ENCODE results near the gene SCN4B.

Gene SCN4B

DNA sequence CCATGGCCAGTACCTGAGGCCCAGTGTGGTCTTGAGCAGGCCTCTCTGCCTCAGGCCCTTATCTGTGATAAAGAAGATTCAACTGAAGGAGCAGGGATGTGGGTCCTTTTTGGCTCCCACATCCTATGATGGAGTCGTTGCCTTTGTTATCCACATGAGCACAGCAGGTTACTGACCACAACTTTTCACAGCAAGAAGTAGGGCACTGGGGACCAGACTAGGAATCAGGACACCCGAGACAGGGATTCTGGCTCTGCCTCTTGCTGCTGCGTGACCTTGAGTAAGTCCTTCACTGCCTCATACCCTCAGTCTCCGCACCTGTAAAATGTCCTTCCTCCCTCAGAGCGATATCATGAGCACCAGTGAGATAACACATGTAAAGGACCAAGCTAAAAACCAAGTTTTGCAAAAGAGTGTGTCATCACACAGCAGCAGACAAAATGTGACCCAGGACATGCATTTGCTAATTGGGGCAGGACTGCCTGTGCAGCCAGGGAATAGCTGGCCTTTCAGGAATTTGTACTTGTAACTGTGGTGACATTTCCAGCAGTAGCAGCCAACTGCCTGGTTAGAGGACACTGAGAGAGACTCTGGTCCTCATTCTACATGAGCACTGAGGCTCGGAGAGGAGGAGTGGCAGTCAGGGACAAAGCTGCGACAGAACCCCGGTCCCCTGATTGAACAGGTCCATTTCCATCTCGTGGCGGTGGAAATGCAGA is 52.6 kb downstream of the SCN4B start:
- no peak for DNase-seq (ENCODE audit: low spot score)

DNA sequence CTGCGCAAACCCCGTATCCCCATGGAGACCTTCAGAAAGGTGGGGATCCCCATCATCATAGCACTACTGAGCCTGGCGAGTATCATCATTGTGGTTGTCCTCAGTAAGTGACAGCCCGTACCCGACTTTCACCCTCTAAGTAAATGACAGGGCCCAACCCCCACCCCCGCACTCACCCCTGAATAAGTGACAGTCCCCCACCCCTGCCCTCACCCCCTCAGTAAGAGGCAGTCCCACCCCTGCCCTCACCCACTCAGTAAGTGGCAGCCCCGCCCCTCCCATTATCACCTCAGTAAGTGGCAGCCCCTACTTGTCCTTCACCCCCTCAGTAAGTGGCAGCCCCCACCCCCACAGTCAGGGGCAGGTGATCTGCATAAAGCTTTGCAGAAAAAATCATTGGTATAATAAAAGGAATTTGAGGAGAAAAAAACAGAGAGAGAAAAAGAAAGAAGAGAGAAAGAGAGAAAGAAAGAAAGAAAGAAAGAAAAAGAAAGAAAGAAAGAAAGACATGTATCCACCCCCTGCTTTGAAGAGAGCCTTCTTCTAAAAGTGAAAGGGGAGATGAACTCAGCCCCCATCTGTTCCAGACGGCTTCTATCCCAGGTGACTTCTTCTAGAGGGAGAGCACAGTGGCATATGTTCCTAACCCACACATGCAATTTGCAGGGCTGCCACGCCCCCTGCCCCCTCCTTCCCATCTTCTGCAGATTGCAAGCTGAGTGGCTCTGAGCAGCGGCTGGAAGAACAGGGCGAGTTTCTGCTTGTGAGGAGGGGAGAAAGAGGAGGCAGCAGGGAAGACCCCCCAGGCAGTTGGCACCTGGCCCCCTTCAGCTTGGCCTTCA is 53.4 kb downstream of the SCN4B start:
- DNase-seq (ENCODE audit: low spot score) = no peak

DNA sequence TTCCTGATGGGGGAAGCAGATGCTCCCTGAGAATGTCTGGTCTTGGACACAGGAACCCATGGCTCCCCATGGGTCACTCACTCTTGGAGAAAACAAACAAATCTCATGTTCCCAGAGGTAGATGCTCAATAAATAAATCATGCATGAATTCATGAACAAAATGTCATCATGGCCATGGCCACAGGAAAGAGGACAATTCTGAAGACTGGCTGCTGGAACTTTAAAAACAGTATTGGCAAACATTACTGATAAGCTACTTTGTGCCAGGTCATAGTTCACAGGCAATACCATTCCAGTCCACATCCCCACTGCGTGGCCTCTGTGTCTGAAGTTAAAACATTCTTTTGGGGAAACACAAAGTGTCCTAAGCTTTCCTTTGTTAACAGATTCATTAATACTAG is 56.7 kb downstream of the SCN4B start:
- no peak for DNase-seq (ENCODE audit: low spot score)

DNA sequence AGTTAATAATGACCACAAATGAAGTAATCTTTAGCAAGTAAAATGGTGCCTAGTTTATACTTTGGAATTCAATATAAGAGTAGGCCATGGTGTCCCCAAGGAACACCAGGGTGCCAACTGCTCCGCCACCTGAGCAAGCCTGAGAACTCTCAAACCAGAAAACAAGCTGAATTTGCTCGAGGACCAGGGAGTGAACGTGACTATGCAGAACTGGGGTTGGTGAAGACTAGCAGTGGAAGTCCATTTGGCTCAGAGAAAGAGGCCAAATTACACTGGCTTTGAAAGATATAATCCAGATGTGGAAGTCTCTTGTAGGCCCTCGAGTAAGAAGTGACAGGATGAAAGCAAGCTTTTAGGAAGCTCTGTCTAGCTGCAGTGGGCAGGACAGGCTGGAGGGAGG is 57.1 kb downstream of the SCN4B start:
- no peak for DNase-seq (ENCODE audit: low spot score)

DNA sequence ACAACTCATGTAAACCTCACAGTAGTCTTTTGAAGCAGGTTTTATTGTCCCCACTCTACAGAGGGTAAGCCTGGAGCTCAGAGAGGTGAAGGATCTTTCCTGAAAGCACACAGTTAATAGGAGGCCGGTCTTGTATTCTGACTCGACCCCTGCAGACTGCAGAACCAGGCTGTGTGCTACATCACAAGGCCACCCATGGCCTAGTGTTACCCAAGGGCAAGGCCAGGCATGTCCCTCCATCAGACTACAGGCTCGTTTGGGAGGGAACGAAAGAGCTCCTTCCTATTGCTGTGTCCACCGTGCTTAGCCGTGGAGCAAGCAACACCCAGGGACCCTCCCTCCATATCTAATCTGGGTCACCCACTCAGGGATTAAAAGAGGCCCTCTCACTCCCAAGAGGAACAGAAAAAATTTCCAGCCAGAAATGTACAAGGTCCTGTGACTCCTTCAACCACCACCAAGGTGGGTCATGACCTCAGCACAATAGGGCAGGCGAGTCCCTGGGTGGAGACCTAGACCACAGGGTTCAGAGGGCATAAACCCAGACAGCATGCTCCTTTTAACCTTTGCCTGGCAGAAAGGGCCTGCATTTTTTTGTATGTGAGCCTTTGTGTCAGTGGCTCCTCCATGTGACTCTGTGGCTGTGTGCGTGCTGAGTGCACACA is 59.6 kb downstream of the SCN4B start:
- no peak for DNase-seq (ENCODE audit: low spot score)

DNA sequence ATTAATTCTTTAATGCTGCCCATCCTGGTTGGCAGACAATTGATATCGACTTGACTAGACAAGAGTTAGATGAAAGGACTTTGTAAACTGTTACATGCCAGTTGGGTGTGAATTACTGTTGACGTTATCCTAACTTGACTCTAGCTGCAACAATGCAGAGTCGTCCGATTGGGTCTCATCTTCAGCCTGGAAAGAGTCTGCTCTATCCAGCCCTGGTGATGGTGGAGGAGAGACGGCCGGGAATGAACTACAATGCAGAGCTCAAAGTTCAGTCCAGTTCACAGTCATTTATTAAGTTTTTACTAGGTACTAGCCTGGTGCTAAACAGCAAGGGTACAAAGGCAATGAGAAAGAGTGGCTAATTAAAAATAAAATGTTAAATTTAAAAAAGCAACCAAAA is 60.9 kb downstream of the SCN4B start:
- no peak for DNase-seq (ENCODE audit: low spot score)

DNA sequence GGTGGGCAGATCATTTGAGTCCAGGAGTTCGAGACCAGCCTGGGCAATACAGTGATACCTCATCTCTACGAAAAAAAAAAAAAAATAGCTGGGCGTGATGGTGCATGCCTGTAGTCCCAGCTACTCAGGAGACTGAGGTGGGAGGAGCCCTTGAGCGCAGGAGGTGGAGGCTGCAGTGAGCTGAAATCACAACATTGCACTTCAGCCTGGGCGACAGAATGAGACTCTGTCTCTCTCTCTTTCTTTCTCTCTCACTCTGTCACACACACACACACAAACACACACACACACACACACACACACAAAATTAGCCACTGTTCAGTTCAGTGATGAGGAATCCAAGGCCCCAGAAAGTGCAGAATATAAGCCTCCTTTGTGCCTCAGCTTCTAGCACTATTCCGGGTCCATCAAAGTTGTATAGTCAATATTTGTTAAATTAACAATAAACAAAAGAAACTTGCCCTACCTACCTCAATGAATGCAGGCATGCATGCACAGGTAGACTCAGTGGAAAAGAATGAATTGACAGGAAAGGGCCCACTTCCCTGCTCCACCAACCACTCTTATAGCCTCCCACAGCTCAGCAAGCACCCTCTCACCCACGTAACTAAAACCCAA is 62.0 kb downstream of the SCN4B start:
- no peak for DNase-seq (ENCODE audit: low spot score)

DNA sequence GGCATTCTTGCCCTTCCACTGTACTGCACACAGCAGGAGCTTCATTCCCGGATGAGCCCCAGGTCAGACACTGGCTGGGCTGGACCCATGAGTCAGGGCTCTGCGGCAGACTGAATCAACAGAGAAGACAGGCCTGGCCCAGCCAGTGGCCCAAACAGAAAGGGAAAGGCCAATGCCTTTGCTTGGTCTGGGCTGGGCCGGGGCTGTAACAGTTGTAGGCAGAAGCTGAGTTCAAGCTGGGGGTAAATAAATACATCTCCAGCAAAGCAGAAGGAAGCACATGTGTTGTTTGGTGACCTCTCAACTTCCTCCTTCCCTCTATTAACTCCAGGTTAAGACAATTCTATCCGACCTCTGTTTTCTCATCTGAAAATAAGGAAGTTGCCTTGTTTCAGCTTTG is 64.1 kb downstream of the SCN4B start:
- DNase-seq (ENCODE audit: low spot score) = no peak

DNA sequence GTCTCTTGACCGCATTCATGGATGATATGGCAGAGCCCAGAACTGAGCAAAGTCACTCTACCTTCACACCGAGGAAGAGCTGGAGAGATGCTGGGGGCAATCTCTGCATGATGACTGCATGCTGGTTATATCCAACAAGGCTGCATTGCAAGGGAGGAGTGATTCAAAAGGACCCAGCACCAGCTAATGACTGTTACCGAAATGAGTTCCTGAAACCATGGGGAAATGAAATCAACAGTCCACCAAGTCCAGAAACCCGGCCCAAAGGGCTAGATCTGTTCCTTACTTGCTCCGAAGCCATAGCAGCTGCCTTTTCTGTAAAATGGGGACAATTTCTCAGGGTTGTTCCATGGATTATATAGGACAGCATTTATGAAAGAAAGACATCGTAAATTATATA is 64.7 kb downstream of the SCN4B start:
- no peak for DNase-seq (ENCODE audit: low spot score)

DNA sequence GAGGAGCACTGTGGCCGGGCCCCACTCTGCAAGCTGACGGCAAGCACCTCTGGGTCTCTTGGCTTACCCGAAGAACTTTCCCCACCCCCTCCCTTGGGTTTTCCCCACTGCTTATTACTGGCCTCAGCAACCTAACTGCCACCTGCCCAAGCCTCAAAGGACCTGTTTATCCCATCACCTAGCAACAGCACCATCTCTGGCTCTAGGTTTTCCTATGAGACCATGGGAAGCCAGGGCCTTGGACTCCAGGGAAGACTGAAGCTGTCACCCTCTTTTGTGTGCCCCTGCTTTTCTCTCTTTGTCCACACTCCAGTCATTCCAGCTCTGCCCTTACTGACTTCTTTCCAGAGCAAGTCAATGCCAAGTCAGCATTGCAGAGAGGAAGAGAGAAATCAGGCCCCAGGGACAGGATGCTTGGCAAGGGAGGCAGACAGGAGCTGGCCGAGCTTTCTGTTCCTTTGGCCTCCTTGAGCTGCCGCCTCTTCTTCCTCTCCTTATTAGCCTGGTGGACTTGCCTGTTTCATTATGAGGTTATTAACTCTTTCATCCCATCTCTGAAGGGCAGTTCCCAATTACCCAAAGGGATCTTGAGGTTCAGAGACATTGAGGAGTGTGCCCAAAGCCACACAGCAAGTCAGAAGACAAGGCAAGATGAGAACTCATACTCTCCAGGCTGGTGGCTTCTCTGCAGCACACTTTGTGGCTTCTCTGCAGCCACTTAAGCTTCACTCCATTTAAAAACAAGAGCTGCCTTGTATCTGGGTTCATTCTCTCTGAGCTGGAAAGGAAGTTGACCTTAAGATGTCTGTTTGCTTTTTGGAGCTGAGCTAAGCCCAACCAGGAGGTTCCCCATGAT is 65.5 kb downstream of the SCN4B start, which contains the start of gene SMIM35:
Gene SMIM35 (minus strand): TSS at position 51 of the 856 bp plus-strand sequence. CDS start 206 bp downstream, outside the sequence.
- DNase-seq (ENCODE audit: low spot score) = no peak

DNA sequence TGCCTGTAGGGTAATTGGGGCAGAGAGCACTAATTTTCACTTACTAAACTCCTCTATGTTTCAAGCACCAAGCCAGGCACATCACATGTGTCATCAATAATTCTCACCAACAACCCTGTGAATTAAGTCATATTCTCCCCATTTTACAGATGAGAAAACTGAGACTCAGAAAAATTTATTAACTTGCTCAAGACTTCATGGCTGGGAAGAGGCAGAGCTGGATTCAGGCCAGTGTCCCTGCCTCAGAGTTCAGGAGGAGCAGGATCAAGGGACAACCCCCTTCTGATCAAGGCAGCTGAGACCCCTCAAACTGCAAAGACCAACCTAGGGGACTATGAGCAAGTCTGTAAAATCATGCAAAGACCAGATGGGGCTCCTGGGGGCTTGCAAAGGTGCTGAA is 68.0 kb downstream of the SCN4B start:
- DNase-seq (ENCODE audit: low spot score) = no peak

DNA sequence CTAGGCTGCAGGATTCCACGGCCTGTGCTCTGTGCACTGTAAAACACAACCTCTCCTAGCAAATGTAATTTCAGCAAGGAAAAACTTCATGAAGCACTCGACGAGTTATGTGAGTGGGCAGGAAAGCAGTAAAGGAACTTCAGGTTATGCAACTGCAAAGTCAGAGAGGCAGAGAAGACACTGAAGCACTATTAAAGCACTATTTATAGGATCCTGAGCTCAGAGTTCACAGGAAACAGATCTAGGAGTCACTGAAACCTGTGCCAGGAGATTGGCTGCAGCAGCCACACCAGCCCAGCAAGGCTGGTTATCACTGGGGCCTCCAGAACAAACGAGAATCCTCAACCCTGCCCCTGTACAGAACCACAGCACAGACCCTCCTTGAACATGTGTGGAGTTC is 68.4 kb downstream of the SCN4B start:
- DNase-seq (ENCODE audit: low spot score) = no peak

Measured in AG08395 (cell line).